Heart left ventricle (tissue), 13 donors: ENCODE results near the gene PTS.

Experiments used
- CTCF ChIP-seq, 12 donors: fragments of 200-600 bp; sonication (generic) in 4 of 12; IDR thresholded peaks; one replicate each; pipeline versions ENCODE4 v1.5.0 to v1.8.0; 2018 to 2022; ENCODE audit warnings: antibody characterized with exemption in 12 of 12, mild to moderate bottlenecking in 5 of 12
- POLR2A ChIP-seq, 2 donors: fragments of 450-650 bp; IDR thresholded peaks; one replicate each; pipeline ENCODE4 v1.6.1; 2017; ENCODE audit warnings: antibody characterized with exemption in 2 of 2, mild to moderate bottlenecking in 2 of 2, moderate library complexity in 2 of 2
- donor health status: ischemic (EF 13 %, LVEDD 7.1; RV severe dilation, severe dysfunction).
- donor health status: DM: no; HTN: yes; CAD: no.
- donor health status: DM: no; HTN: no; CAD: no.
- donor health status: ischemic (EF 25% LVEDD 6.9; RV normal size, moderate dysfunction).
- donor health status: ischemic (EF 25% LVEDD 5.7; RV mildly dilated, moderate dysfunction).
- donor health status: ischemic (EF 35%, LVEDD 5.7; RV mildly dilated, moderate dysfunction).
- donor health status: nonischemic (EF 11% LVEDD 7.7; RV severe dilation, severe dysfunction).
- donor health status: DM: yes; HTN: yes; CAD: no.
- donor health status: PGD.
- donor health status: ischemic (EF 29% LVEDD 5.4; RV normal size, mild dysfunction).
- donor health status: nonischemic (EF 23%, LVEDD 6.1; RV moderate dilation, normal function).

GRCh38 chr11:112212710-112213109 lies 13.5 kb upstream of the PTS start:
- no peak for TF ChIP-seq CTCF (IDR thresholded peaks at IDR 0.05)
- no peak for TF ChIP-seq POLR2A (IDR thresholded peaks at IDR 0.05)
